Left forelimb (tissue), 1 donor: ENCODE results near the gene ZNF497.
"Not testable (repeated sequence)": the region's sequence is repeated elsewhere in the genome, so short reads cannot be mapped to it uniquely, and the experiment has no call there.

Source experiments
- DNase-seq: peaks from one replicate; pipeline ENCODE4 v3.0.0-alpha.2; 2018; ENCODE audit warnings: low spot score

The ZNF497 gene

DNA sequence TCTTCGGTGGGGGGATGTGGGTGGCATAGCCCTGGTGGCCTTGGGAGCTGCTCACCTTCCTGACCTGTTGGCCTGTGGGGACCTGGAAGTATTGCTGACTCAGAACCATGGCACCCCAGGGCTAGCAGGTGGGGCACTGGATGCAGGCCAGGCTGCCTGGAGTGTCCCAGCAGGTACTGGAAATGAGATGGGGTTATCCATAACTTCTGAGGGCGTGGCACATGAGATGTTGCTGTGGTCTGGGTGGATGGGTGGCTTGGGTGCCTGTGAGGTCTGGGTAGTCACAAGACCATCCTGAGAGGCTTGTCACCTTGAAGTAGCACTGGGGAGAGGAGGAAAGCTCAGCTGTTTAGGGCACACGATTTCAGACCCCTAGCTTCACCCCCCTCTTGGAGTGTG is 32.3 kb upstream of the ZNF497 start:
- DNase-seq, result no peak

- no peak for DNase-seq
Observed at GRCh38 chr19:58393725-58394033, 31.1 kb upstream of the ZNF497 start.

- DNase-seq, result no peak
Observed at GRCh38 chr19:58392945-58393724, 30.6 kb upstream of the ZNF497 start.

DNA sequence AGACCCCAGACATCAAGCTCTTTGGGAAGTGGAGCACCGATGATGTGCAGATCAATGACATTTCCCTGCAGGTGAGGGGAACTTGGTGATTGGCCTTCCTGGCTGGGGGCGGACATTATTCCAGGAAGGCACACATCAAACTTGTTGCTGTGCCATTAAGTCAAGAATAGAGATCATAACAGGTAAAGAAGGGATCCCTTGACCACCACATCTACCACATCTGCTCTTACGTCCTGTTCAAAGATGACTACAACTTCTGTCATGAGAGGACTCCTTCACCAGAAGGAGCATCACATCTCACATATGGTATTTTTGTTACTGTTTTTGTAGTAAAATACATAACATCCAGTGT is 25.6 kb upstream of the ZNF497 start:
- no peak for DNase-seq

DNA sequence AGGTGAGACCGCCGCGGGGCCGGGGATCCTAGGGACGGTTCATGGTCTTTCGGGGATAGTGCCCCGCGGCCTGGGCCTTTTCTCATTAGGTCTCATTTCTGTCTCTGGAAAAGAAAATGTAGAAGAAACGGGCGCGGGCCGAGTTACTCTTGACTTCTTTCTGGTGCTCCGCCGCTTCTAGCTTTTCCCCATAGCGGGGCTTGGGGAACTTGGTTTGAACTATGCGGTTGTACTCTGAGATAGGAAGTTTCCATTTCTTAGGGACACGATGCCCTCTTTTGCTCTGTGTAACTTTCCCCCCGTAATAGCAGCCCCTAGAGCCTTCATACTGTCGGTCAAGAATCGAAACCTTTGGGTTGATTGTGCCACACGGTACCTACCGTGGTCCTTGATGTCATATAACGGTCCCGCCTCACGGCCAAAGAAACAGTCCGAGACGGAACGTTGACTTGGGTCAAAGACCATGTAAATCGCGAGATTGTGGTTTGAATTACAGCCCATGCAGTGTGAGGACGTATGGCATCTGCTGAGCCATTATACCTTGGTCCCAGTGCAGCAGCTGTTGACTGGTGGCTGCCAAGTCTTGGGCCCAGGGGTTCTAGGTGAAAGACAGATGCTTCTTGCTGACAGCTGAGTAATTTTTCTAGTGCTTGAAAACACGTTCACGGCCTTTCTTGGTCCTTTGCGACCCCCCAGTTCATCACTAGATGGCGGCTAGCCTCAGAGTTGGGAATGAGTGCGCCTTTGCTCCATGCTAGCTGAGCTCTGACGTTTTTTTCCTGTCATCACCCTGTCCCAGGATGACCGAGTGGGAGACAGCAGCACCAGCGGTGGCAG is 25.0 kb upstream of the ZNF497 start:
- DNase-seq, result peak; percentile 33

GRCh38 chr19:58386576-58387337 is 24.2 kb upstream of the ZNF497 start, which contains the start of gene RPS5:
RPS5 (plus strand) TSS chr19:58387269; CDS start chr19:58388138, 869 bp downstream.
- DNase-seq, result peak; percentile 96

DNA sequence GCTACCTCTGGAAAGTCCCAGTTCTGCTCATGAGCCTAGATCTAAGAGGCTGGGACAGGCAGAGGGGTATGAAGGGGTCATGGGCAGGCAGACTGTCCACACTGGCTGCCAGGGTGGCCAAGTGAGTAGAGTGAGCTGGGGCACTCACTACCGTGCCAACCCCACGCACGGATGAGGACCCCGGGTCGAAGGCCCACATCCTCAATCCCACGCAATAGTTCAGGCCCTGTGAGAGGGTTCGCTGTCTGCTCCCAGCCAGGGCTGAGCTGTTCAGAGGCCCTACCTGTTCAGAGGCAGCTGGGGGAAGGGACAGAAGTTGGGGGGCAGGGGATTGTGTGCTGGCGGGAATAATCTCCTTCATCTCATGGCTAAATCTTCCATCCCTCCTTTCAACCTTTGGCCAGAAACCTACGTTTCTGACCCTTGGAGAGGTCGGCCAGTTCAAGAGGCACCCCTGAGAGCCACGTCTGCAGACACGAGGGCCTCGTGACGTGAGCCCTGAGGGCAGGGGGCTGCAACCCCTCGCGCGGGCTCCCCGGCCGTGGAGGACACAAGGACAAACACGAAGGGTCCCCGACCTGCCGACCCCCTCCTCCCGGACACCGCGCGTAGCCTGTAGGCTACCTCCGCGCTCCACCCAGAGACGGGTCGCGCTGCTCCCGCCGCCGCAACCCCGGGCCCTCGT is 23.5 kb upstream of the ZNF497 start:
- DNase-seq, result no peak

DNA sequence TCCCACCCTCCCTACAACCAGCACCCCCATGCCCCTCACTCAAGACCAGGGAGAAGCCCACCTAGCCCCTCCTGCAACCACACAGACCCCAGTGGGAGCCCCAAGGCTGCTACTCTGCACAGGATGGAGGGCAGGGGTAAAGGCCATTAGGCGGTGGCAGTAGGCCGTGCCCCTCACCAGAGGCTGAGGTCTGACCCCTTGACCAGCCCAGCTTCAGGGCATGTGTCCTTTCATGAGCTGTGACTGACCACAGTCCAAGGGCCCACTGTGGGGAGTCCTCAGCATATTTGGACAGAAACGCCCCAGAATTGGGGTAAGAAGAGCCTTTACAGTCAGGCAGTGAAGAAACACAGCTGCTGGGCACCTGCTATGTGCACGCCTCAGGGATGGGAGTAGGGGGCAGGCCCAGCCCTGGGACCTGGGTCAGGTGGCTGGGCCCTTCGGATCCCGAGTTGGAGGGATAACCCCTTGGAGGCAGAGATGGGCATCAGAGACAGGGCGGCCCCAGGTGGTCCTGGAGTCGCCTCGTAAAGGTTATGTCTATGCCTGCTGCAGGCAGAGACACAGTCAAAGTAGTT is 22.9 kb upstream of the ZNF497 start:
- DNase-seq, result peak; percentile 40

DNA sequence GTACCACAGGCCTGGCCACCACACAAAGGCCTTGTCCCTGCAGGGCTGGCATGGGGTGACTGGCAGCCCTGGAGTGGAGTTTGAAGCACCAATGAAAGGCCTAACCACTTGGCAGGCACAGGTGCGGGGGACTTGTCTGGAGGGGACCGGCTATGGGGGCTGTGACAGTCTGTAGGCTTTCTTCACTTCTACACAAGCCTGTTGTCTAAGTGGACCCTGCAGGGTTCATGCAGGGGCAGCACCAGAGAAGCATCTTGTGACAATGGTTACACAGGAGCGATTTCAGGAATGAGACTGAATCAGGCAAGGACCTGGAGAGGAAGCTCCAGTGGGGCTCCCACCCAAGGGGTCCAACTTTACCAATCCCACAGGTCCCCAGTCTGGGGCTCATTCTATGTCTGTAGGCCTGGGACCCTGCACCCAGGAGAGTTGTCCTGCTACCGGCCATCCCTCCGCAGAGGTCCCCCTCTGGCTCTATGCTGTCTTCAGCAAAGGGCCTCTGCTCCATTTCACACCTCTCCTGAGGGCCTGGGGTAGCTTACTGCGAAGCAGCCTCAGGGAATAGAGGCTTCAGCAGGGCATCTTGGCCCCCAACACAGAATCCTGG is 20.5 kb upstream of the ZNF497 start:
- peak; percentile 49 for DNase-seq

GRCh38 chr19:58381460-58382212 is 19.1 kb upstream of the ZNF497 start:
- DNase-seq, result no peak

- peak; percentile 97 for DNase-seq
Observed at GRCh38 chr19:58380662-58381459, 18.3 kb upstream of the ZNF497 start, which contains the start of gene ZNF837. ZNF837 (minus strand) TSS chr19:58381030; CDS start chr19:58369332, 11,698 bp downstream.

GRCh38 chr19:58380037-58380661 is 17.6 kb upstream of the ZNF497 start:
- DNase-seq, result no peak

- DNase-seq, result peak; percentile 51
Observed at GRCh38 chr19:58379246-58379645, 16.7 kb upstream of the ZNF497 start.

DNA sequence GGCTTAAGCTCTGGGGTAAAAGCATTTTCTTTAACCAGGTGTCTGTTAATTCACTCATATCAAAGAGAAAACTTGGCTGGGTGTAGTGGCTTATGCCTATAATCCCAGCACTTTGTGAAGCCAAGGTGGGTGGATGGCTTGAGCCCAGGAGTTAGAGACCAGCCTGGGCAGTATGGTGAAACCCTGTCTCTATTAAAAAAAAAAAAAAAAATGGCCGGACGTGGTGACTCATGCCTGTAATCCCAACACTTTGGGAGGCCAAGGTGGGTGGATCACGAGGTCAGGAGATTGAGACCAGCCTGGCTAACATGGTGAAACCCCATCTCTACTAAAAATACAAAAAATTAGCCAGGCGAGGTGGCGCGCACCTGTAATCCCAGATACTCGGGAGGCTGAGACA is 14.2 kb upstream of the ZNF497 start:
- DNase-seq, result not testable (repeated sequence)

GRCh38 chr19:58374200-58374599 is 11.6 kb upstream of the ZNF497 start:
- no peak for DNase-seq

GRCh38 chr19:58372311-58373133 is 10.0 kb upstream of the ZNF497 start:
- DNase-seq, result no peak

- peak; percentile 66 for DNase-seq
Observed at GRCh38 chr19:58368561-58369360, 6.2 kb upstream of the ZNF497 start.
